ENCODE measurements around the gene RASSF3. TPM values are rescaled to one million over a fixed set of nuclear protein-coding genes. Genes with fewer than 3 reads are reported as not detected.

Gene RASSF3
- total RNA-seq, 1 donor from 2014 or later = 43.5 TPM

GRCh38 chr12:64670919-64671639 is 60.8 kb downstream of the RASSF3 start:
- TF ChIP-seq CTCF (IDR thresholded peaks at IDR 0.05; ENCODE audit: unreplicated experiment) = no peak
- no peak for DNase-seq (ENCODE audit: low spot score)
- H3K36me3 Mint-ChIP-seq (ENCODE audit: low read depth, unreplicated experiment) = no peaks in the 10 kb centered on the region
- no peak overlapping the region for H3K4me3 Mint-ChIP-seq (ENCODE audit: unreplicated experiment)
- H3K27ac Mint-ChIP-seq (ENCODE audit: unreplicated experiment) = peak overlapping the region; percentile 87
- H3K27me3 Mint-ChIP-seq (ENCODE audit: unreplicated experiment) = peaks cover 6% of the 10 kb centered on the region
- peaks cover 87% of the 10 kb centered on the region for H3K4me1 Mint-ChIP-seq (ENCODE audit: unreplicated experiment)
- no peaks in the 10 kb centered on the region for H3K9me3 Mint-ChIP-seq (ENCODE audit: unreplicated experiment)

DNA sequence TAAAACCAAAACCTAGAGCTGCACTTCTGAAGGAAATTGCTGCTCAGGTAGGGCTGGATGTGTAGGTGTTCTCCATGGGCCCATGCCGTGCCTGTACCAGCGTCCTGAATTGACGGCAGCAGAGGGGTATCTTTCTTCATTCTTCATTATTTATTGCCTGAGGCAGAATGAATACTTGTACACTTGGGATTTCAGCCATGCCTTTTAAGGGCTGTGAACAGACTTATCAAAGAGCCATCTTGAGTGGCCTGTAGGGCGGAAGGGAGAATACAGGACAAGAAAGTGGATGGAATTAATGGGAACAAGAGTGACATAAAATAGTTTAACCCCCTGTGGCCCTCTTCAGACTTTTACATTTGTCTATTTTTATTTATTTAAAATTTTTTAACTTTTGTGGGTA is 61.4 kb downstream of the RASSF3 start:
- no peak for TF ChIP-seq CTCF (IDR thresholded peaks at IDR 0.05; ENCODE audit: unreplicated experiment)
- peaks cover 81% of the 10 kb centered on the region for H3K4me1 Mint-ChIP-seq (ENCODE audit: unreplicated experiment)
- H3K27me3 Mint-ChIP-seq (ENCODE audit: unreplicated experiment) = peaks cover 6% of the 10 kb centered on the region
- no peaks in the 10 kb centered on the region for H3K36me3 Mint-ChIP-seq (ENCODE audit: low read depth, unreplicated experiment)
- DNase-seq (ENCODE audit: low spot score) = no peak
- H3K9me3 Mint-ChIP-seq (ENCODE audit: unreplicated experiment) = no peaks in the 10 kb centered on the region
- no peak overlapping the region for H3K4me3 Mint-ChIP-seq (ENCODE audit: unreplicated experiment)
- H3K27ac Mint-ChIP-seq (ENCODE audit: unreplicated experiment) = peak overlapping the region; percentile 72

DNA sequence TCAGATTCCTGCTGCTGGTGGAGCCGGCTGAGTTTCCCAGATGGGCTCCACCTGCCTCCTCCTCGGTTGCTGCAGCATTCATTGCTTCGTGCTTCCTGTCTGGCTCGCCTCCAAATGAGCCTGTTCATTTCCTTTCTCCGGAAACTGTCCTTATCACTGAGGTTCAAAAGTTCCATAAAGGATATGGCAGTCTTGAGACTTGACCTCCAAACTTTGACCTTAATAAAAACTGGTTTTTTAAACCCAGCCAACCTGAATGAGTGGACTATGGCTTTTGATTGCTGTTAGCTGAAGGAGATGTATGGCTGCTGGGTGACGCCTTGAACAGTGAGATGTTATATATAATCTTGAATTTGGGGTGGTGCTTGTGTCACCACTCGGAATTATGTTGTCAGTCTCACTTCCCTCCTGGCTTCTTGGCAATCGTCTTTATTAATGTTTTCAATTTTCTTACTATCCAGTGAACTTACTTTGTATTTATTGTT is 62.7 kb downstream of the RASSF3 start:
- Mint-ChIP-seq H3K4me3 (ENCODE audit: unreplicated experiment) (no peak overlapping the region), H3K27me3 (ENCODE audit: unreplicated experiment) (peaks cover 6% of the 10 kb centered on the region), H3K4me1 (ENCODE audit: unreplicated experiment) (peaks cover 72% of the 10 kb centered on the region), H3K27ac (ENCODE audit: unreplicated experiment) (peak overlapping the region; percentile 62), H3K9me3 (ENCODE audit: unreplicated experiment) (no peaks in the 10 kb centered on the region), H3K36me3 (ENCODE audit: low read depth, unreplicated experiment) (no peaks in the 10 kb centered on the region)
- no peak for TF ChIP-seq CTCF (IDR thresholded peaks at IDR 0.05; ENCODE audit: unreplicated experiment)
- peak; percentile 39 for DNase-seq (ENCODE audit: low spot score)

DNA sequence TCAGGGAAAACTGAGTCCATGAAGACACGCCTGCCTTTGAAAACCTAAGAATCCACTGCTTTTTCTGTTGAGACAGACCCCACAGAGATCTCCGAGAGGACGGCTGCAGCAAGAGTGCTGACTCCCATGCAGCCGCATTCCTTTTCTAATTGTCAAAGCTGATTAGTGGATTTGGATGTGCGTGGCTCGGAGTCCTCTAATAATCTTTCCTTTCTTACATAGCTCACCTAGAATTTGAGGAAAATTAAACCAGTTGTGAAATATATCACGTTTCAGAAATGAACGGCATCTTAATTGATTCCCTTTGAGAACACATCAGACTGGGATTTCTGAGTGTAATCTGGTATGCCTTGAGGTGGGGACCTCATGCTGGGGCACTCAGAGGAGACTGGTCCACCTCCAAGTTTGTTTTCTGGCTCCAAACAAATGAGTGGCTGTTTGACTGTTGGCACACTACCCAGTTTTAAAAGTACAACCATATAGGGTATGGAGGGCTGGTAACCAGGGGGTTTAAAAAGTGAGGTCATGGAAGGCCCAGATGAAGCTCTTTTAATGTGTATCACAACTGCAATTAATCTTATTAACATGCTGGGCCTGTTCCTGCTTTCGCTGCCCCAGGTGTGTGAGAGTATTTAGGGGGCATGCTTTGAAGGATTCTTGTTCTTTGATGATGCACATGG is 63.3 kb downstream of the RASSF3 start:
- Mint-ChIP-seq H3K4me1 (ENCODE audit: unreplicated experiment) (peaks cover 67% of the 10 kb centered on the region), H3K4me3 (ENCODE audit: unreplicated experiment) (no peak overlapping the region), H3K27ac (ENCODE audit: unreplicated experiment) (peak overlapping the region; percentile 62), H3K9me3 (ENCODE audit: unreplicated experiment) (no peaks in the 10 kb centered on the region), H3K36me3 (ENCODE audit: low read depth, unreplicated experiment) (no peaks in the 10 kb centered on the region), H3K27me3 (ENCODE audit: unreplicated experiment) (peaks cover 6% of the 10 kb centered on the region)
- no peak for TF ChIP-seq CTCF (IDR thresholded peaks at IDR 0.05; ENCODE audit: unreplicated experiment)
- no peak for DNase-seq (ENCODE audit: low spot score)
